HEK293 (cell line): ENCODE measurements around the gene KIAA0825.

ENCODE experiments used
- CTCF ChIA-PET: fragments of 350-600 bp; formaldehyde crosslinking; extraction: SDS; loops from one replicate; lab custom pipeline; 2021; ENCODE audit warnings: antibody characterized with exemption; lab: Yijun Ruan, JAX
- POLR2A ChIA-PET: fragments of 300-600 bp; formaldehyde crosslinking; extraction: SDS; loops from one replicate; lab custom pipeline; 2020; ENCODE audit warnings: antibody characterized with exemption, inconsistent platforms; lab: Yijun Ruan, JAX
- H3K27ac ChIP-seq: fragments of 200-500 bp; sonication (Bioruptor generic); 2 replicates; pipeline ENCODE4 v1.5.1; 2014; ENCODE audit warnings: low read depth, low read length, control low read depth, inconsistent platforms; ENCODE audit errors: extremely low read depth
- H3K36me3 ChIP-seq, 2 experiments: fragments of 200-500 bp in 1 of 2; sonication (Bioruptor generic) in 1 of 2; 1 replicate in 1 of 2; 2 replicates in 1 of 2; pipeline ENCODE4 v1.5.1; 2014 to 2017; ENCODE audit warnings: inconsistent platforms in 2 of 2, low read length in 2 of 2; ENCODE audit not compliant: control insufficient read depth in 2 of 2, insufficient read depth in 1 of 2
- H3K4me1 ChIP-seq: fragments of 200-500 bp; sonication (Bioruptor generic); 2 replicates; pipeline ENCODE4 v1.5.1; 2014; ENCODE audit warnings: mild to moderate bottlenecking, low read length, inconsistent platforms; ENCODE audit not compliant: control insufficient read depth, insufficient read depth
- H3K4me3 ChIP-seq: 2 replicates; pipeline ENCODE4 v1.5.1; 2011; ENCODE audit warnings: low read depth, mild to moderate bottlenecking, control low read depth, low read length, moderate library complexity
- H3K9me3 ChIP-seq: fragments of 200-500 bp; sonication (Bioruptor generic); 2 replicates; pipeline ENCODE4 v1.5.1; 2014; ENCODE audit warnings: low read depth, low read length, inconsistent platforms; ENCODE audit not compliant: control insufficient read depth, insufficient read depth
- HOXA7 ChIP-seq: sonication (generic); formaldehyde crosslinking; IDR thresholded peaks from 2 replicates; pipeline ENCODE4 v1.8.1; 2022; ENCODE audit warnings: missing genetic modification reagents, borderline replicate concordance
- HOXC10 ChIP-seq: sonication (generic); formaldehyde crosslinking; IDR thresholded peaks from 2 replicates; pipeline ENCODE4 v1.8.1; 2023; ENCODE audit warnings: mild to moderate bottlenecking, missing genetic modification reagents
- MEIS1 ChIP-seq: sonication (generic); formaldehyde crosslinking; IDR thresholded peaks from 2 replicates; pipeline ENCODE4 v1.8.1; 2022; ENCODE audit warnings: missing genetic modification reagents, mild to moderate bottlenecking, borderline replicate concordance
- SCRT1 ChIP-seq: fragments of 450-650 bp; formaldehyde crosslinking; IDR thresholded peaks from 2 replicates; pipeline ENCODE4 v1.5.1; 2016; ENCODE audit warnings: missing biosample characterization, missing genetic modification characterization, borderline replicate concordance
- SP3 ChIP-seq: fragments of 450-650 bp; formaldehyde crosslinking; IDR thresholded peaks from 2 replicates; pipeline ENCODE4 v1.5.1; 2016; ENCODE audit warnings: missing biosample characterization, missing genetic modification characterization
- ZBTB20 ChIP-seq: fragments of 450-650 bp; formaldehyde crosslinking; IDR thresholded peaks from 2 replicates; pipeline ENCODE4 v1.5.1; 2016; ENCODE audit warnings: missing biosample characterization, missing genetic modification characterization
- ZBTB21 ChIP-seq: fragments of 450-650 bp; formaldehyde crosslinking; IDR thresholded peaks from 2 replicates; pipeline ENCODE4 v1.5.1; 2017; ENCODE audit warnings: missing biosample characterization, missing genetic modification characterization
- ZFP37 ChIP-seq: fragments of 450-650 bp; formaldehyde crosslinking; IDR thresholded peaks from 2 replicates; pipeline ENCODE4 v1.5.1; 2016; ENCODE audit warnings: missing biosample characterization, missing genetic modification characterization
- ZIC2 ChIP-seq: fragments of 450-650 bp; formaldehyde crosslinking; IDR thresholded peaks from 2 replicates; pipeline ENCODE4 v1.5.1; 2016; ENCODE audit warnings: missing biosample characterization, missing genetic modification characterization
- ZNF121 ChIP-seq: fragments of 450-650 bp; formaldehyde crosslinking; IDR thresholded peaks from 2 replicates; pipeline ENCODE4 v1.5.1; 2016; ENCODE audit warnings: missing biosample characterization, missing genetic modification characterization
- ZNF157 ChIP-seq: fragments of 450-650 bp; formaldehyde crosslinking; IDR thresholded peaks from 2 replicates; pipeline ENCODE4 v1.5.1; 2016; ENCODE audit warnings: missing biosample characterization, missing genetic modification characterization
- ZNF19 ChIP-seq: fragments of 450-650 bp; formaldehyde crosslinking; IDR thresholded peaks from 2 replicates; pipeline ENCODE4; 2016; ENCODE audit warnings: missing biosample characterization, missing genetic modification characterization, low read depth
- ZNF2 ChIP-seq: fragments of 450-650 bp; formaldehyde crosslinking; IDR thresholded peaks from 2 replicates; pipeline ENCODE4 v1.5.1; 2016; ENCODE audit warnings: missing biosample characterization, missing genetic modification characterization
- ZNF202 ChIP-seq: fragments of 450-650 bp; formaldehyde crosslinking; IDR thresholded peaks from 2 replicates; pipeline ENCODE4 v1.5.1; 2016; ENCODE audit warnings: missing biosample characterization, missing genetic modification characterization, borderline replicate concordance
- ZNF239 ChIP-seq: fragments of 450-650 bp; formaldehyde crosslinking; IDR thresholded peaks from 2 replicates; pipeline ENCODE4 v1.5.1; 2016; ENCODE audit warnings: missing biosample characterization, missing genetic modification characterization
- ZNF350 ChIP-seq: fragments of 450-650 bp; formaldehyde crosslinking; IDR thresholded peaks from 2 replicates; pipeline ENCODE4 v1.5.0; 2017; ENCODE audit warnings: missing biosample characterization, mild to moderate bottlenecking, missing genetic modification characterization
- ZNF501 ChIP-seq: fragments of 450-650 bp; formaldehyde crosslinking; IDR thresholded peaks from 2 replicates; pipeline ENCODE4 v1.5.1; 2016; ENCODE audit warnings: missing biosample characterization, missing genetic modification characterization
- ZNF596 ChIP-seq: fragments of 450-650 bp; IDR thresholded peaks from 2 replicates; pipeline ENCODE4 v1.5.0; 2018; ENCODE audit warnings: missing biosample characterization, mild to moderate bottlenecking, missing genetic modification characterization, moderate library complexity
- ZNF621 ChIP-seq: fragments of 450-650 bp; formaldehyde crosslinking; IDR thresholded peaks from 2 replicates; pipeline ENCODE4 v1.5.1; 2017; ENCODE audit warnings: missing biosample characterization, missing genetic modification characterization
- ZNF626 ChIP-seq: fragments of 450-650 bp; sonication (Bioruptor Pico); formaldehyde crosslinking; IDR thresholded peaks from 2 replicates; pipeline ENCODE4 v1.5.1; 2018; ENCODE audit warnings: missing biosample characterization, missing genetic modification characterization, inconsistent platforms
- ZNF654 ChIP-seq: fragments of 450-650 bp; formaldehyde crosslinking; IDR thresholded peaks from 2 replicates; pipeline ENCODE4 v1.5.1; 2016; ENCODE audit warnings: low read depth, missing biosample characterization, missing genetic modification characterization
- ZNF670 ChIP-seq: fragments of 450-650 bp; formaldehyde crosslinking; IDR thresholded peaks from 2 replicates; pipeline ENCODE4 v1.5.1; 2016; ENCODE audit warnings: missing biosample characterization, missing genetic modification characterization, low read depth
- ZNF707 ChIP-seq: fragments of 450-650 bp; formaldehyde crosslinking; IDR thresholded peaks from 2 replicates; pipeline ENCODE4 v1.5.1; 2016; ENCODE audit warnings: missing biosample characterization, missing genetic modification characterization
- ZNF768 ChIP-seq: fragments of 450-650 bp; formaldehyde crosslinking; IDR thresholded peaks from 2 replicates; pipeline ENCODE4 v1.5.1; 2018; ENCODE audit warnings: missing biosample characterization, mild to moderate bottlenecking, missing genetic modification characterization
- TF ChIP-seq, protein P1 (sequence below): fragments of 450-650 bp; formaldehyde crosslinking; IDR thresholded peaks from 2 replicates; pipeline ENCODE4 v1.5.1; 2016; ENCODE audit warnings: missing biosample characterization, missing genetic modification characterization, borderline replicate concordance

The KIAA0825 gene

GRCh38 chr5:94329115-94329514 lies 289.3 kb downstream of the KIAA0825 start (continued):
- no peak for TF ChIP-seq ZNF202 (tag by site-specific recombination)
- no peak for TF ChIP-seq ZNF2
- TF ChIP-seq ZNF621 (tag by site-specific recombination) = no peak
- no peak for TF ChIP-seq ZNF626 (tag by site-specific recombination)
- no peak for TF ChIP-seq ZBTB20 (tag by site-specific recombination)
- TF ChIP-seq SP3 (tag by site-specific recombination) = no peak
- no peak for TF ChIP-seq ZNF350 (tag by site-specific recombination)
- TF ChIP-seq ZNF707 = no peak
- TF ChIP-seq ZNF670 (tag by site-specific recombination) = no peak

DNA sequence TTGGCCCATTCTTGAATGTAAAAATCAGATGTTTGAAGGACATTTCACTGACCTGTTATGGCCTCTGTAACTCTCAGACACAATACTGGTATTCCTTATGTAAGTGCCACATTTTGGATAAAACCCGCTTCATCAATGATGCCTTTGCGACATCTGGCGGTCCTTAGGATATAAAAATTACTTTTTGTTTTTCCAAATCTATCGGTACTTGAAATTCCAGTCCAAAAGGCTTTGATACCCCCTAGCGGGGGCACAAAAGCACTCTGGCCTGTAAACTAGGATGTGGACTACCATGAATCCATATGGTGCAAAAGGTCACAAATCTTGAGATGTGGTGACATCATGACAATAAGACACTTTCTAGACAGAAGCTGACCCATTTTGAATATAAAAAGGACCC lies 291.8 kb downstream of the KIAA0825 start:
- ChIA-PET CTCF (interaction anchor here (1.0 kb wide), 1 partner anchor 689 kb away, joined by 4 read pairs; no protein-coding TSS in a partner anchor), POLR2A (no interaction called here)
- Histone ChIP-seq H3K9me3 (no peaks in the 10 kb centered on the region), H3K4me3 (no peak overlapping the region), H3K4me1 (no peaks in the 10 kb centered on the region), H3K27ac (no peak overlapping the region), H3K36me3 (no peaks in the 10 kb centered on the region)
- TF ChIP-seq, protein P1, sequence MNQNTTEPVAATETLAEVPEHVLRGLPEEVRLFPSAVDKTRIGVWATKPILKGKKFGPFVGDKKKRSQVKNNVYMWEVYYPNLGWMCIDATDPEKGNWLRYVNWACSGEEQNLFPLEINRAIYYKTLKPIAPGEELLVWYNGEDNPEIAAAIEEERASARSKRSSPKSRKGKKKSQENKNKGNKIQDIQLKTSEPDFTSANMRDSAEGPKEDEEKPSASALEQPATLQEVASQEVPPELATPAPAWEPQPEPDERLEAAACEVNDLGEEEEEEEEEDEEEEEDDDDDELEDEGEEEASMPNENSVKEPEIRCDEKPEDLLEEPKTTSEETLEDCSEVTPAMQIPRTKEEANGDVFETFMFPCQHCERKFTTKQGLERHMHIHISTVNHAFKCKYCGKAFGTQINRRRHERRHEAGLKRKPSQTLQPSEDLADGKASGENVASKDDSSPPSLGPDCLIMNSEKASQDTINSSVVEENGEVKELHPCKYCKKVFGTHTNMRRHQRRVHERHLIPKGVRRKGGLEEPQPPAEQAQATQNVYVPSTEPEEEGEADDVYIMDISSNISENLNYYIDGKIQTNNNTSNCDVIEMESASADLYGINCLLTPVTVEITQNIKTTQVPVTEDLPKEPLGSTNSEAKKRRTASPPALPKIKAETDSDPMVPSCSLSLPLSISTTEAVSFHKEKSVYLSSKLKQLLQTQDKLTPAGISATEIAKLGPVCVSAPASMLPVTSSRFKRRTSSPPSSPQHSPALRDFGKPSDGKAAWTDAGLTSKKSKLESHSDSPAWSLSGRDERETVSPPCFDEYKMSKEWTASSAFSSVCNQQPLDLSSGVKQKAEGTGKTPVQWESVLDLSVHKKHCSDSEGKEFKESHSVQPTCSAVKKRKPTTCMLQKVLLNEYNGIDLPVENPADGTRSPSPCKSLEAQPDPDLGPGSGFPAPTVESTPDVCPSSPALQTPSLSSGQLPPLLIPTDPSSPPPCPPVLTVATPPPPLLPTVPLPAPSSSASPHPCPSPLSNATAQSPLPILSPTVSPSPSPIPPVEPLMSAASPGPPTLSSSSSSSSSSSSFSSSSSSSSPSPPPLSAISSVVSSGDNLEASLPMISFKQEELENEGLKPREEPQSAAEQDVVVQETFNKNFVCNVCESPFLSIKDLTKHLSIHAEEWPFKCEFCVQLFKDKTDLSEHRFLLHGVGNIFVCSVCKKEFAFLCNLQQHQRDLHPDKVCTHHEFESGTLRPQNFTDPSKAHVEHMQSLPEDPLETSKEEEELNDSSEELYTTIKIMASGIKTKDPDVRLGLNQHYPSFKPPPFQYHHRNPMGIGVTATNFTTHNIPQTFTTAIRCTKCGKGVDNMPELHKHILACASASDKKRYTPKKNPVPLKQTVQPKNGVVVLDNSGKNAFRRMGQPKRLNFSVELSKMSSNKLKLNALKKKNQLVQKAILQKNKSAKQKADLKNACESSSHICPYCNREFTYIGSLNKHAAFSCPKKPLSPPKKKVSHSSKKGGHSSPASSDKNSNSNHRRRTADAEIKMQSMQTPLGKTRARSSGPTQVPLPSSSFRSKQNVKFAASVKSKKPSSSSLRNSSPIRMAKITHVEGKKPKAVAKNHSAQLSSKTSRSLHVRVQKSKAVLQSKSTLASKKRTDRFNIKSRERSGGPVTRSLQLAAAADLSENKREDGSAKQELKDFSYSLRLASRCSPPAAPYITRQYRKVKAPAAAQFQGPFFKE (tag by site-specific recombination) = no peak
- TF ChIP-seq ZBTB21 (tag by site-specific recombination) = no peak
- TF ChIP-seq ZNF654 (tag by site-specific recombination) = no peak
- TF ChIP-seq MEIS1 = no peak
- no peak for TF ChIP-seq HOXC10 (CRISPR knock-in tag)
- TF ChIP-seq ZNF121 (tag by site-specific recombination) = no peak
- TF ChIP-seq ZNF157 (tag by site-specific recombination) = no peak
- no peak for TF ChIP-seq ZNF670 (tag by site-specific recombination)
- TF ChIP-seq ZIC2 (tag by site-specific recombination) = no peak
- no peak for TF ChIP-seq ZNF501 (tag by site-specific recombination)
- no peak for TF ChIP-seq ZNF239 (tag by site-specific recombination)
- TF ChIP-seq ZNF19 (tag by site-specific recombination) = no peak
- TF ChIP-seq ZNF768 (tag by site-specific recombination) = no peak
- TF ChIP-seq SCRT1 (tag by site-specific recombination) = no peak
- TF ChIP-seq HOXA7 = no peak
- no peak for TF ChIP-seq ZFP37
- TF ChIP-seq ZNF596 (tag by site-specific recombination) = no peak
